GM12875 (cell line): Measurements from ENCODE around the gene PAK2.
"Not testable (repeated sequence)": the region's sequence is repeated elsewhere in the genome, so short reads cannot be mapped to it uniquely, and the experiment has no call there.

Source experiments
- H3K4me3 ChIP-seq: one replicate; pipeline ENCODE4 v1.5.1; 2011; ENCODE audit warnings: low read depth, low read length, control low read depth
- TF ChIP-seq, protein P1 (sequence below): IDR thresholded peaks from 2 replicates; pipeline ENCODE4 v1.5.1; 2011; ENCODE audit warnings: low read depth, mild to moderate bottlenecking, control low read depth, inconsistent platforms, low read length, moderate library complexity, borderline replicate concordance; ENCODE audit not compliant: insufficient read depth

The PAK2 gene

DNA sequence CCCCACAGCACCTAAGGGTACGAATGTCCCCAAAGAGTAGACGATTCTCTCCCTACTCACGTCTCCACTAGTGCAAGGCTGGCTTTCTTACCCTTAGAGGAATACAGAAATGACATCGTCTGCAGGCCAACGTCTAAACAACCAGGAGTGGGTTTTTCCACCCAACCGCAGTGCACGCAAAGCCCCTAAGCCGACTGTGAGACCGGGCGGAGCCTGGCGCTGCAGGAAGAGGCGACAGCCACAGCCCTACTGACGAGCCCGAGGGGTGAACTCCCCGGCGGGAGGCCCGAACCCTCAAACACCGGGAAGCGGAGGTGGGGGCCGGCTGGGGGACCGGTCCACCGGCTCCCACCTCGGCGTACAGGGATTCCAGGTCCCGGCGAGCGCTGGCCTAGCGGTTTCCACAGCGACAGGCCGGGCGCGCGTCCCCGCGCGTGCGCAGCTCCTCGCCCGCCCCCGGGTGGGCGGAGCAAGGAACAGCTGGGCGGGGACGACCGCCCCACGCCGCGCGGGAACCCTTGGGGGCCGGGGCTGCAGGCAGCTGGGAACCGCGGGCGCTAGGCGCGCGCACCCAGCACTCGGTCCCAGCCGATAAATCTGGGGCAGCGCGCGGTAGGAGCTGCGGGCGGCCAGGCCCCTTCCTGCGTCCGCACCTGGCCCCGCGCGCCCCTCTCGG is 27.7 kb upstream of the PAK2 start, which contains the start of the genes CEP19 and PIGX:
Gene CEP19, minus strand, starts transcription at position 413 of the 676 bp plus-strand sequence. CDS start 3,593 bp downstream, outside the sequence.
Gene PIGX, plus strand, starts transcription at position 540 of the 676 bp plus-strand sequence.
- H3K4me3 ChIP-seq, result peak within 1 kb of the TSS; percentile 83
- TF ChIP-seq, protein P1, sequence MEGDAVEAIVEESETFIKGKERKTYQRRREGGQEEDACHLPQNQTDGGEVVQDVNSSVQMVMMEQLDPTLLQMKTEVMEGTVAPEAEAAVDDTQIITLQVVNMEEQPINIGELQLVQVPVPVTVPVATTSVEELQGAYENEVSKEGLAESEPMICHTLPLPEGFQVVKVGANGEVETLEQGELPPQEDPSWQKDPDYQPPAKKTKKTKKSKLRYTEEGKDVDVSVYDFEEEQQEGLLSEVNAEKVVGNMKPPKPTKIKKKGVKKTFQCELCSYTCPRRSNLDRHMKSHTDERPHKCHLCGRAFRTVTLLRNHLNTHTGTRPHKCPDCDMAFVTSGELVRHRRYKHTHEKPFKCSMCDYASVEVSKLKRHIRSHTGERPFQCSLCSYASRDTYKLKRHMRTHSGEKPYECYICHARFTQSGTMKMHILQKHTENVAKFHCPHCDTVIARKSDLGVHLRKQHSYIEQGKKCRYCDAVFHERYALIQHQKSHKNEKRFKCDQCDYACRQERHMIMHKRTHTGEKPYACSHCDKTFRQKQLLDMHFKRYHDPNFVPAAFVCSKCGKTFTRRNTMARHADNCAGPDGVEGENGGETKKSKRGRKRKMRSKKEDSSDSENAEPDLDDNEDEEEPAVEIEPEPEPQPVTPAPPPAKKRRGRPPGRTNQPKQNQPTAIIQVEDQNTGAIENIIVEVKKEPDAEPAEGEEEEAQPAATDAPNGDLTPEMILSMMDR, result no peak

DNA sequence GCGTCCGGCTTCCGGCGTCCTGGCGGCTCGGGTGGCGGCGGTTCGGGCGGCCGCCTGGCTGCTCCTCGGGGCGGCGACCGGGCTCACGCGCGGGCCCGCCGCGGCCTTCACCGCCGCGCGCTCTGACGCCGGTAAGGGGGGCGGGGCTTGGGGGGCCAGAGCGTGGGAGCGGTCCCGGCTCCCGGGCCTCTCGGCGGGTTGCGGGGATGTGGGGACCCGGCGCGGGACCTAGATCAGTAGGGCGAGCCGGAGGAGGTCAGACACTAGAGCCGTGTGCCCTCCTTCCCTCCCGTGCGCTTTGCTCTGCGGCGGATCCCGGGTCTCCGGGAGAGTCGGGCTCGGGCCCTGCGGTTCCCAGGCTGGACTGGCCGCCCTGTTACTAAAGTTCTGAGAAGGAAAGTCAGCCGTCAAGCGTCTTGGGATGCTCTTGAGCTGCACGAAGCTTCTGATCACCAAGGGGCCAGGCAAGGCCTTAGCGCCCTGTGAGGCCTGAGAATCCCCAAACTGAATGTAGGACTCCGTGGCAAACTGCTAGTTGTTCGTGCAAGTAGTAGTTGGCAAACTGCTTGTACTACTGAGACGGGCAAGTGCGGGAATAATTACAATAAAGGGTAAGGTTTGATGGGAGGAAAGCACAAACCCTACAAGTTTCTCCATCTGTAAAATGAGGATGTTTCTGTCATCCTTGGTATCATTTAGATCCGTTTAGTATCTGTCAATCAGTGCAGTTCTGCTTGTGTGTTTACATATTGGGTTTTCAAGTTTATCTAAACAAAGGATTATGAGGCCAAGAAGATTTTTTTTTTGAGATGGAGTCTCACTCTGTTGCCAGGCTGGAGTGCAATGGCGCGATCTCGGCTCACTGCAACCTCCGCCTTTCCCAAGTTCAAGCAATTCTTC is 26.9 kb upstream of the PAK2 start:
- TF ChIP-seq, protein P1, result no peak
- H3K4me3 ChIP-seq, result peak overlapping the region; percentile 83

DNA sequence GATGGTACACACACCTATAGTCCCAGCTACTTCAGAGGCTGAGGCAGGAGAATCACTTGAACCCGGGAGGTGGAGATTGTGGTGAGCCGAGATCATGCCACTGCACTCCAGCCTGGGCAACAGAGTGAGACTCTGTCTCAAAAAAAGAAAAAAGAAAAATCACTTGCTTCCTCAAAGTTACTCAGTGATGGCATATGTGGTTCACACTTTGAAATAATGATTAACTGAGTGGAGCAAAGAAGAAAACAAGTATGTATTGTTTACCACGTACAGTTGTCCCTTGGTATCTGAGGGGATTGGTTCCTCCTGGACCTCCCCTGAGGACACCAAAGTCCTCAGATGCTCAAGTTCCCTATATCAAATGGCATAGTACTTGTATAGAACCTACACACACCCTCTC is 22.5 kb upstream of the PAK2 start:
- H3K4me3 ChIP-seq, result not testable (repeated sequence)

DNA sequence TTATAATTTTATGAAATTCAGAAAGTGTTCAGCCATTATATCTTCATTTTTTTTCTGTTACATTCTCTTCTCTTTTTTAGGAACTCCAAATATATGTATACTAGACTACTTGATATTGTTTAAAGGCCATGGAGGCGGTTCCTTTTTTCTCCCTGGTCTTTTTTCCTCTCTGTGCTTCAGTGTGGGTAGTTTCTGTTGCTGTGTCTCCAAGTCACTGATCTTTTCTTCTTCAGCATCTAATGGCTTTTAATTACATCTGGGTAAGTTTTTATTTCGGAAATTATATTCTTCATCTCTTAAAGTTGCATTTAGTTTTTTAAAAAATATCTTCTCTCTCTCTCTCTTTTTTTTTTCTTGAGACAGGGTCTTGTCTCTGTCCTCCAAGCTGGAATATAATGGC is 18.6 kb upstream of the PAK2 start:
- no peak overlapping the region for H3K4me3 ChIP-seq
- TF ChIP-seq, protein P1, result no peak

DNA sequence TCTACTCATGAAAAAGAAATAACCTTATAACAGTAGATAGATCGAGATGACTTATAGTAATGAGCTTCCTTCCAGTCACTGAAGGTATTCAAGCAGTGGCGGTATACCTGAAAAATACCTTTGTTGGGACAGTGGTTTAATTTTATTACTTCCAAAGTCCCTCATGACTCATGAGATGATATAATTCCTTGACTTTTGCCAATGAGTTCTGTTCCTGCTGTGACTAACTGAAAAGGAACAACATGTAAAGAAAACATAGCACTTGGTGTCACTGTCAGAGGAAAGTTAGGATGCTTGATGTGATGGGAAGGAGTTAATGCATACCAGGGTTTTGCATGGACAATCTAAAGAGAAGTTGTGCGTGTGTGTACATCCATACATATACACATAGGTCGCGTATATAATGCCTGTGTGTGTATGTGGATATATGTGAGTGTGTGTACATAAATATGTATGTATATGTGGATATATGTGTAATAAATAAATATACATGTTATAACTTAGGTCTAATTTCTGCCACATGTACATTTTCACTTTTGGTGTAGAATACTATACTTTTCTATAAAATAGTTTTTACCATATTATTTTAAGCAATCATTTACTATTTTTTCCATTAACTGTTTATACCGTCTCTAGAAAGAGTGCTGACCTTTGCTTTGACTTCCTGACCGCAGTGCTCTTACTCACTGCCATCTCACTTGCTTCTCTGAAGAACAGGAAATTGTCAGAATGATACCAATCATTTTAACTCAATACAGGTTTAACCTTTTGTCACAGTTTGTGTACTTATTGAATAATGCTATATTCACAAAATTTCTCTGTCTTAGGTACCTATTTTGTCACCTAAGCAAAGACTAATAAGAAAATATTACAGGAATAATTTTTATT is 12.6 kb upstream of the PAK2 start:
- TF ChIP-seq, protein P1, result no peak
- no peak overlapping the region for H3K4me3 ChIP-seq

DNA sequence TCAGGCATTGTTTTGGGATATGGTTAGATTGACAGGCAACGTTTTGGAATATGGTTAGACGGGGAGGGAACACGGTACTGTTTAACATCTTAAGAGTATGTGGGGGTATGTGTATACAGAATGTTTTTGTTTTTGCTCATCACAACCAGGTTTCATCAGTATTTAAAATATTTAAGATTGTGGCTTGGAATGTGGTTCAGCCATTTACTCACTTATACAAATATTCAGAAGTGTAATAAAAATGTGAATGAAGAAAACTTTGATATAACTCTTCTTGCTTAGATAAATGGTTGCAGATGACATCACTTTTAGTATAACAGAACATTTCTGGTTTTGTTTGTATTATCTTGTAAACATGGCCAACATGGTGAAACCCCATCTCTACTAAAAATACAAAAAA is 3.9 kb upstream of the PAK2 start:
- H3K4me3 ChIP-seq, result no peak overlapping the region
- TF ChIP-seq, protein P1, result no peak

DNA sequence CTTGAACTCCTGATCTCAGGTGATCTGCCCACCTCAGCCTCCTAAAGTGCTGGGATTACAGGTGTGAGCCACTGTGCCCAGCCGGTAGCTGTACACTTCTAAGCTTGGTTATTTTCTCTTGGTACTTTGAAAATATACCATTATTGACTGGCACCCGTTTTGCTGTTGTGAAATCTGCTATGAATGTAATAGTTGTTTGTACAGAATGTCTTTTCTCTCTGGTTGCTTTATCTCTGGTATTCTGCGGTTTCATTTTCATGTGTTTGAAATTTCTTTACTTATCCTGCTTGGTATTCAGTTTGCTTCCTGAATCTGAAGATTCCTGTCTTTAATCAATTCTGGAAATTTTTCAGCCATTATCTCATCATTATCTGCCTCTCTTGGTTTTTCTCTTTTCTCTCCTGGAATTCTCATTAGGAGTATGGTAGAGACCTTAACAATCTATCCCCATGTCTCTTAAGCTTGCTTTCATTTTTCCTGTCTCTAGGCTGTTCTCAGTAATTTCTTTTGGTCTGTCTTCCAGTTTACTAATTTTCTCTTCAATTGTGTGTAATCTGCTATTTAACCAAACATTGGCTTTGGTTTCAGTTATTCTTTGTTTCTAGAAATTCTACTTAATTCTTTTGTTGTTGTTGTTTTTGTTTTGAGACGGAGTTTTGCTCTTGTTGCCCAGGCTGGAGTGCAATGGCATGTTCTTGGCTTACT is 2.8 kb upstream of the PAK2 start:
- TF ChIP-seq, protein P1, result no peak
- no peak overlapping the region for H3K4me3 ChIP-seq
